ENCODE data around the gene GLT8D1. TPM values are rescaled to one million over a fixed set of nuclear protein-coding genes. Genes with fewer than 3 reads are reported as not detected.

GLT8D1 gene
- total and polyA plus RNA-seq, 9 of the 15 experiments (the other 6 are each of a cell fraction or from before 2014, with no cell fraction given): 14.1 to 65.9 (median 33.7) TPM

- TF ChIP-seq CTCFL (IDR thresholded peaks at IDR 0.05; ENCODE audit: borderline replicate concordance, insufficient read depth, low read depth, low read length, poor library complexity, severe bottlenecking) (no peak), ARID3B (CRISPR knock-in tag; IDR thresholded peaks at IDR 0.05; ENCODE audit: borderline replicate concordance) (no peak), FOXO4 (CRISPR knock-in tag; IDR thresholded peaks at IDR 0.05) (no peak), DNMT1 (IDR thresholded peaks at IDR 0.05) (no peak), ZNF175 (CRISPR knock-in tag; IDR thresholded peaks at IDR 0.05; ENCODE audit: low read depth) (no peak), ZNF764 (CRISPR knock-in tag; IDR thresholded peaks at IDR 0.05; ENCODE audit: low read depth) (no peak), PYGO2 (tag; IDR thresholded peaks at IDR 0.05) (no peak), ZFP36 (IDR thresholded peaks at IDR 0.05; ENCODE audit: low read depth, low read length, partially characterized antibody) (no peak), MLLT1 (IDR thresholded peaks at IDR 0.05) (no peak), CUX1 (CRISPR knock-in tag; IDR thresholded peaks at IDR 0.05) (no peak), ZNF445 (CRISPR knock-in tag; IDR thresholded peaks at IDR 0.05; ENCODE audit: low read depth) (no peak), EP400 (IDR thresholded peaks at IDR 0.05) (peak; percentile 23; the same call in 1 of the 2 replicates), ZNF780A (CRISPR knock-in tag; IDR thresholded peaks at IDR 0.05) (no peak), MYC (IDR thresholded peaks at IDR 0.05; ENCODE audit: low read depth, low read length) (peak; percentile 54), MYC (CRISPR knock-in tag; IDR thresholded peaks at IDR 0.05; ENCODE audit: borderline replicate concordance, low read depth) (no peak), KAT2B (IDR thresholded peaks at IDR 0.05; ENCODE audit: low read depth, low read length) (no peak), TAF15 (IDR thresholded peaks at IDR 0.05; ENCODE audit: low read depth, low read length) (no peak)
These were observed 23.6 kb downstream of the GLT8D1 start (continued) for GRCh38 chr3:52682016-52682415.
